ENCODE measurements around the gene NOS3. TPM values are rescaled to one million over a fixed set of nuclear protein-coding genes. Genes with fewer than 3 reads are reported as not detected.

The NOS3 gene
- total and polyA plus RNA-seq, 9 of the 15 experiments (the other 6 are each of a cell fraction or from before 2014, with no cell fraction given) = 1.1 to 121 (median 23.6) TPM

- no peak for TF ChIP-seq HNRNPK (IDR thresholded peaks at IDR 0.05; ENCODE audit: low read depth, low read length, poor library complexity, severe bottlenecking)
- no peak for TF ChIP-seq POU5F1 (IDR thresholded peaks at IDR 0.05; ENCODE audit: borderline replicate concordance, low read depth, low read length, partially characterized antibody)
- peak; percentile 23 to 45; a peak in 1 of 4 replicates for TF ChIP-seq ARNT (IDR thresholded peaks at IDR 0.05)
- no peak for TF ChIP-seq ZNF354B (CRISPR knock-in tag; IDR thresholded peaks at IDR 0.05)
- TF ChIP-seq CREB3L1 (IDR thresholded peaks at IDR 0.05; ENCODE audit: borderline replicate concordance, low read depth) = peak; percentile 56
- peak; percentile 41; the same call in 1 of the 2 replicates for TF ChIP-seq TCF3 (CRISPR knock-in tag; IDR thresholded peaks at IDR 0.05)
- peak; percentile 42 for TF ChIP-seq SP1 (CRISPR knock-in tag; IDR thresholded peaks at IDR 0.05)
- no peak for TF ChIP-seq ZNF77 (CRISPR knock-in tag; IDR thresholded peaks at IDR 0.05)
- TF ChIP-seq STAG1 (CRISPR knock-in tag; IDR thresholded peaks at IDR 0.05; ENCODE audit: borderline replicate concordance) = peak; percentile 36; the same call in 1 of the 2 replicates
- TF ChIP-seq, protein P1, sequence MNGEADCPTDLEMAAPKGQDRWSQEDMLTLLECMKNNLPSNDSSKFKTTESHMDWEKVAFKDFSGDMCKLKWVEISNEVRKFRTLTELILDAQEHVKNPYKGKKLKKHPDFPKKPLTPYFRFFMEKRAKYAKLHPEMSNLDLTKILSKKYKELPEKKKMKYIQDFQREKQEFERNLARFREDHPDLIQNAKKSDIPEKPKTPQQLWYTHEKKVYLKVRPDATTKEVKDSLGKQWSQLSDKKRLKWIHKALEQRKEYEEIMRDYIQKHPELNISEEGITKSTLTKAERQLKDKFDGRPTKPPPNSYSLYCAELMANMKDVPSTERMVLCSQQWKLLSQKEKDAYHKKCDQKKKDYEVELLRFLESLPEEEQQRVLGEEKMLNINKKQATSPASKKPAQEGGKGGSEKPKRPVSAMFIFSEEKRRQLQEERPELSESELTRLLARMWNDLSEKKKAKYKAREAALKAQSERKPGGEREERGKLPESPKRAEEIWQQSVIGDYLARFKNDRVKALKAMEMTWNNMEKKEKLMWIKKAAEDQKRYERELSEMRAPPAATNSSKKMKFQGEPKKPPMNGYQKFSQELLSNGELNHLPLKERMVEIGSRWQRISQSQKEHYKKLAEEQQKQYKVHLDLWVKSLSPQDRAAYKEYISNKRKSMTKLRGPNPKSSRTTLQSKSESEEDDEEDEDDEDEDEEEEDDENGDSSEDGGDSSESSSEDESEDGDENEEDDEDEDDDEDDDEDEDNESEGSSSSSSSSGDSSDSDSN (IDR thresholded peaks at IDR 0.05; ENCODE audit: borderline replicate concordance in 1 of 2, low read depth in 2 of 2, low read length in 2 of 2) = peak in 1 of 2 experiments; percentile 53; a peak in 1 of 4 replicates
- TF ChIP-seq PHB (CRISPR knock-in tag; IDR thresholded peaks at IDR 0.05) = peak; percentile 73
- TF ChIP-seq, protein P2, sequence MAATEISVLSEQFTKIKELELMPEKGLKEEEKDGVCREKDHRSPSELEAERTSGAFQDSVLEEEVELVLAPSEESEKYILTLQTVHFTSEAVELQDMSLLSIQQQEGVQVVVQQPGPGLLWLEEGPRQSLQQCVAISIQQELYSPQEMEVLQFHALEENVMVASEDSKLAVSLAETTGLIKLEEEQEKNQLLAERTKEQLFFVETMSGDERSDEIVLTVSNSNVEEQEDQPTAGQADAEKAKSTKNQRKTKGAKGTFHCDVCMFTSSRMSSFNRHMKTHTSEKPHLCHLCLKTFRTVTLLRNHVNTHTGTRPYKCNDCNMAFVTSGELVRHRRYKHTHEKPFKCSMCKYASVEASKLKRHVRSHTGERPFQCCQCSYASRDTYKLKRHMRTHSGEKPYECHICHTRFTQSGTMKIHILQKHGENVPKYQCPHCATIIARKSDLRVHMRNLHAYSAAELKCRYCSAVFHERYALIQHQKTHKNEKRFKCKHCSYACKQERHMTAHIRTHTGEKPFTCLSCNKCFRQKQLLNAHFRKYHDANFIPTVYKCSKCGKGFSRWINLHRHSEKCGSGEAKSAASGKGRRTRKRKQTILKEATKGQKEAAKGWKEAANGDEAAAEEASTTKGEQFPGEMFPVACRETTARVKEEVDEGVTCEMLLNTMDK (IDR thresholded peaks at IDR 0.05; ENCODE audit: borderline replicate concordance, insufficient read depth, low read depth, low read length, poor library complexity, severe bottlenecking) = peak; percentile 82
- peak; percentile 76 for TF ChIP-seq ARID2 (IDR thresholded peaks at IDR 0.05)
- TF ChIP-seq SIX5 (IDR thresholded peaks at IDR 0.05; ENCODE audit: borderline replicate concordance in 1 of 2, insufficient read depth in 1 of 2, low read depth in 1 of 2, low read length in 2 of 2) = no peak
- TF ChIP-seq SAP30 (IDR thresholded peaks at IDR 0.05; ENCODE audit: borderline replicate concordance, insufficient read depth, low read depth, low read length, poor library complexity, severe bottlenecking) = no peak
- TF ChIP-seq, protein P3, sequence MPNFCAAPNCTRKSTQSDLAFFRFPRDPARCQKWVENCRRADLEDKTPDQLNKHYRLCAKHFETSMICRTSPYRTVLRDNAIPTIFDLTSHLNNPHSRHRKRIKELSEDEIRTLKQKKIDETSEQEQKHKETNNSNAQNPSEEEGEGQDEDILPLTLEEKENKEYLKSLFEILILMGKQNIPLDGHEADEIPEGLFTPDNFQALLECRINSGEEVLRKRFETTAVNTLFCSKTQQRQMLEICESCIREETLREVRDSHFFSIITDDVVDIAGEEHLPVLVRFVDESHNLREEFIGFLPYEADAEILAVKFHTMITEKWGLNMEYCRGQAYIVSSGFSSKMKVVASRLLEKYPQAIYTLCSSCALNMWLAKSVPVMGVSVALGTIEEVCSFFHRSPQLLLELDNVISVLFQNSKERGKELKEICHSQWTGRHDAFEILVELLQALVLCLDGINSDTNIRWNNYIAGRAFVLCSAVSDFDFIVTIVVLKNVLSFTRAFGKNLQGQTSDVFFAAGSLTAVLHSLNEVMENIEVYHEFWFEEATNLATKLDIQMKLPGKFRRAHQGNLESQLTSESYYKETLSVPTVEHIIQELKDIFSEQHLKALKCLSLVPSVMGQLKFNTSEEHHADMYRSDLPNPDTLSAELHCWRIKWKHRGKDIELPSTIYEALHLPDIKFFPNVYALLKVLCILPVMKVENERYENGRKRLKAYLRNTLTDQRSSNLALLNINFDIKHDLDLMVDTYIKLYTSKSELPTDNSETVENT (CRISPR knock-in tag; IDR thresholded peaks at IDR 0.05) = peak; percentile 86
- no peak for TF ChIP-seq POLR2B (IDR thresholded peaks at IDR 0.05; ENCODE audit: low read depth, partially characterized antibody)
- TF ChIP-seq MTF1 (CRISPR knock-in tag; IDR thresholded peaks at IDR 0.05; ENCODE audit: borderline replicate concordance) = no peak
- no peak for TF ChIP-seq ASH1L (IDR thresholded peaks at IDR 0.05; ENCODE audit: borderline replicate concordance, low read depth, partially characterized antibody)
- TF ChIP-seq PHF20 (IDR thresholded peaks at IDR 0.05; ENCODE audit: partially characterized antibody) = peak; percentile 70
These were observed 27.2 kb downstream of the NOS3 start (continued) for GRCh38 chr7:151017953-151018420.

Data from K562 (cell line).